Superior temporal gyrus (tissue), 1 donor: Measurements from ENCODE around the gene KCNK15.
"Not testable (repeated sequence)": the region's sequence is repeated elsewhere in the genome, so short reads cannot be mapped to it uniquely, and the experiment has no call there.

Experiments
- DNase-seq: peaks from one replicate; pipeline ENCODE4 v3.0.0-alpha.2; 2016; ENCODE audit errors: extremely low spot score

Gene KCNK15

DNA sequence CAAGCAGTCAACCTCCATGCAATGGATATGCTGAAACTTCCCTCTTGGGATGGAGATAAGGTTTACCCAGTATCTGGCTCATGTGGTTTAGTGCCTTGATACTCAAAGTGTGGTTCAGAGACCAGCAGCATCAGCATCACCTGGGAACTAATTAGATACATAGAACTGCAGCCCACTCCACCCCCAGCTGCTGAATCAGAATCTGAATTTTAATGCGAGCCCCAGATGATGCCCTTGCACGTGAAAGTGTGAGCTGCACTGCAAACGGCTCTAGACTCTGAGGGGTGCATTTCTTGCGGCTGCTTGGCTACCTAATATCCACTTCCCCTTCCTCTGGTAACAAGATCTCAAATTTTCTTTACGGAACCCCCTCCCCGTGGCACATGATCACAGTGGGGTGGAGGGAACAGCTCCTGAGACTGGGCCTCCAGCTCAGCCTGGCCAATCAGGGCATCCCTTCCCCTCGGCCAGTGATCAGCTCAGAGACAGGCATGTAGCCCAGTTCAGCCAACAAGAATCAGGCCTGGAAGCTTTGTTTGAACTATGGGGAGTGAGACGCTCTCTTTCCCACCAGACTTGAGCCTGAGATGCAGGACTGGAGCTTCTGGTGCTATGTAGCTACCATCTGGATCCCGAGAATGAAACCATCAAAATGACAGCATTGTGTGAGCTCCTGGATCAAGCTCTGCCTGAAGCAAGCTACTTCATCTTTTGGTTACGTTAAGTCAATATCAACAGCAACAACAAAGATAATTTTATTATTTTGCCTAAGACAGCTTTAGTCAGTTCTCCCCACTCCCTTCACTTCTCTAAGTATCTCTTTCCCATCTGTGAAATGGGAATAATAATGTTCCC is 12.8 kb downstream of the KCNK15 start:
- no peak for DNase-seq

DNA sequence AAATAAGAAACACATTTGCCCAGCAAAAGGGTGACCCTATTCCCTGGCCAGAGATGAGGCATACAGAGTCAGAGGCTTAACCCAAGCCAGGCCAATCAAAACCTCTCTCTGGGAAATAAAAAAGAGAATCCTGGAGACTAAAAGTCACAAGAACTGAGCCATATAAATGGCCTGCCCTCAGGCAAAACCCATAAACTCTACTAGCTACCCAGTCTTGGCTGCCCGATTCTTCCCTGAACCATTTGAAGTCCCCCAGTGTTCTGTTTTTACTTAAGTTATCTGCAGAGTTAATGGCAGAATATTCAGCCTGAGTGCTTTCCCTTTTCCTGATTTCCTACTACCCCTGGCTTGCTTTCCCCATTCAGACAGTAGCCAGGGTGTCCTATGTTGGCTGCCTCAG is 13.9 kb downstream of the KCNK15 start:
- no peak for DNase-seq

DNA sequence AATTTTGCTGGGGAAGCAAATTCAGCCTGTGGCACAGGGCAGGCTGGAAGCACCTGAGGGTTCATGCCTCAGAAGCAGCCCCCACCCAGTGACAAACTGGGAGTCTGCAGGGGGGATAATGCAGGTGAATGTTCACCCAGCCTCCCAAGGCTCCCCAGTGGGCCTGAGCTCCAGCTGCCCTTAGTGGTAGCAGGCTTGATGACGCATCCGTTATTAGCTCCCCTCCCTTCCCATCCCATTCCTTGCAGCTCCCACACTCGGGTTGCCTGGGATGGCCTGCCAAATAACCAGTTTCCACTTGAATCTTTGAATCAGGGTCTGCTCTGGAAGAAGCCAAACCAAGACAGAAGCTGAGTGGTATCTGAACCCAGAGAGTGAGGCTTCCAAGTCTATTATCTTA is 15.8 kb downstream of the KCNK15 start:
- DNase-seq: no peak

DNA sequence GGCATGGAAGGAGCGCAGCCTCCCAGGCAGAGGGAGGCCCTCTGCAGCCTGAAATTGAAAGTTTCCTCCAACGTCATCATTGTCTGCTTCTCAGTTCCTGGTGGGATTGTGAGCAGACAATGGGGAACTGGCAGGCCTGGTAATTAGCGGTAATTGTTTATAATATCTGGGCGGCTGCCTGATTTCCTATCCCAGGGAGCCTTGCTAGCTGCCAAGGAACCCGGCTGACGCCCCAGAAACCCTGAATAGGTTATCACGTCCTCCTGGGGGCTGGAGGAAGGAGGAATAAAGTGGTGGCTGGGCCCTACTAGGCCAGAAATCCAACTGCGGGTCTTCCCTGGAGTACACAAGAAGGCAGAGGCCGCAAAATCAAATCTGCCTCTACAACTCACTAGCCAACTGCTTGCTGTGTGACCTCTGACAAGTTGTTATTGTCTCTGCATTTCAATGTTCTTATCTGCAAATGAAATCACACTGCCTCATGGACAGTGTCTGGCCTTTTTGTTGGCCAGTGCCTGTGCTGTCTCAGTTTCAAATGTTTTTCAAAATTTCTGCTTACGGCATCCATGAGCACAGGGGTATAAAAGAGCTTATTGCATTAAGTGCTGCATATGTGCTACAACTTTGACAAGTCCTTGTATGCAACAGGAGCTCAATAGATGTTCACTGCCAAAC is 16.9 kb downstream of the KCNK15 start:
- DNase-seq: no peak

DNA sequence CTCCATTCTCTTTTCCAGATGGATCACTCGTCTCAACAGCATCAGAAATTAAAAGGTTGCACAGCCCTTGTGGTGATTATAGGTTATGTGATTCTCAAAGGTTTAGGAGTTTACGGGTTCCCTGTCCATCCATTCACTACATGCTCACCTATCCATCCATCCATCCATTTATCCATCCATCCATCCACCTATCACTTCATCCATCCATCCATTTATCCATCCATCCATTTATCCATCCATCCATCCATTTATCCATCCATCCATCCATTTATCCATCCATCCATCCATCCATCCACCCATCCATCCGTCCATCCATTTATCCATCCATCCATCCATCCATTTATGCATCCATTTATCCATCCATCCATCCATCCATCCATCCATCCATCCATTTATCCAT is 18.1 kb downstream of the KCNK15 start:
- not testable (repeated sequence) for DNase-seq

DNA sequence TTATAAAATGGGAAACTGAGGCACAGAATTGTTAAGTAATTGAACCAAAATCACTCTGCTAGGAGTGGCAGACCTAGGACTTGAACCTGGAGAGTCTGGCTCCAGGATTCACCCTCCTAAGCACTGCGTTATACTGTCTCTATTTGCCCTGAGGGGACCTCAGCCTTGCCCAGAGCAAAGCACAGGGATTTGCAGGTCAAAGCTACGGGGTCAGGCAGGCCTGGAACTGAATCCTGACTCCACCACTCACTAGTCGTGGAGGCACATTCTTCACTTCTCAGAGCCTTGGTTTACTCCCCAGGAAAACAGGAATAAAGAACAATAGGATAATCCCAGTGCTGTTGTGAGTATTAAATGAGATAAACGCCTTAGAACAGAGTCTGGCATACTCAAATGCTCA is 19.4 kb downstream of the KCNK15 start:
- DNase-seq: no peak

DNA sequence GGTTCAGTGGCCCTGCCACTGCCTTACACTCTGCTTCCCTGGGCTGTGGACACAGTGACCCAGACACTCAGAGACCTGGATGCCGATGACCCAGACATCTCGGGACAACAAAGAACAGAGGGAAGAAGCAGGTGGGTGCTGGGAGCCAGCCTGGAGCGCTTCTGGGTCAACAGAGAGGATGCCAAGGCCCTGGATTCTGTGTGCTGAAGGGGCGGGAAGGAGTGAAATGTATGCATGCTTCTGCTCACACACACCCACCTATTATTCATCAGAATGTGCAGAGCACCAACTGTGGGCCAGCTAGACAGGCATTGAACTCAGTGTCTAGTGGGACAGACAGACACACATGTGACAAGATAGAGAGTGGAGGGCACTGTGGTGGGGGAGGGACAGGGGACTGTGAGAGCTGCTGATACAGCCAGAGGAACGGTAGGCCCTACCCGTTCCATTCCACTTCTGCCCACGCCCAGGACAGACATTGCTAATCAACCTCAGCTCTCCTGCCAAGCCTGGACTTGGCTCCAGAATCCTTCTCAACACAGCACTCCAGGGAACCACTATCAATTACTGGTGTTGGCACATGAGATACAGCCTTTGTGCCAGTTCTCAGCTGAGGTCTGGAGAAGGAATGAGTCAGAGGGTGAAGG is 20.2 kb downstream of the KCNK15 start:
- no peak for DNase-seq

DNA sequence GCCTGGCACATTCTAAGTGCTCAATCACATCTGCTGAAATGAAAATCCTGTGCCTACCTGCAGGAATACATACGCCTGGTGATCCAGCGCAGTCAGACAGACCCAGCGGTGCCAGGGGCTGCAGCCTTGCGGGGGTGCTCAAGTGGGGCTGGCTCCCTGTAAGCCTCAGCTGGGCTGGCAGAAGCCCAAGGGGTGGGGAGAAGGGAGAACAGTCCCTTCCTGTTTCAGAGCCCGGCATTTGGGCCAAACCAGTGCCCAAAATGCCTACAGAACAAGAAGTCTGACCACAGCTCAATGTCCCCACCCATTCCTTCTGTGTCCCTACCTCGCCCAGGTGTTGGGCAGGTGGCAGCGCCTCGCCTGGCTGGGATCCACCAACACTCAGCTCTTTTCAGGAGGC is 22.6 kb downstream of the KCNK15 start:
- DNase-seq: no peak

DNA sequence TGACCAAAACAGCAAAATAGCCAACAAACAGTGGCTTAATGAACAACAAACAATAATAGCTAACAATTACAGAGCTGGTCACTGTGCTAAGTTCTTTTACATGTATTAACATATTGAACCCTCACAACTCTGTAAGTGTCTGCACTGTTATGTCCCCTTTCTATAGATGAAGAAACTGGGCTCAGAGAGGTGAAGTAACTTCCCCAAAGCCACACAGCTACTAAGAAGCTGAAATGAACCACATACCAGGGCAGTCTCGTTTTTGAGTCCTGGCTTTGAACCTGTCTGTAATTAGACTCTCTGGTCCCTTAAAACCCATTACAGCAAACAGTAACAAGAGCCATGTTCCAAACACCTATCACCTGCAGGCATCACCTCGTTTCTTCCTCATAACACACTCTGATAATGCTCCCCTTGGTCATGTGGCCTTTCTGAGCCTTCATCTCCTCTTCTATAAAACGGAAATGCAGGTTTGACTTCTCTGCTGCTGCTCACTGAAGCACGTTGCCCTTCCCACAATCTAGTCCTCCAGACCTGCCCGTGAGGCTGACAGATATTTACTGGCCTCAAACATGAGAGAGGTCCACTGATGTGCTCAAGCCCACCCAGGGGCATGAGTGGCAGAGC is 23.3 kb downstream of the KCNK15 start:
- no peak for DNase-seq

DNA sequence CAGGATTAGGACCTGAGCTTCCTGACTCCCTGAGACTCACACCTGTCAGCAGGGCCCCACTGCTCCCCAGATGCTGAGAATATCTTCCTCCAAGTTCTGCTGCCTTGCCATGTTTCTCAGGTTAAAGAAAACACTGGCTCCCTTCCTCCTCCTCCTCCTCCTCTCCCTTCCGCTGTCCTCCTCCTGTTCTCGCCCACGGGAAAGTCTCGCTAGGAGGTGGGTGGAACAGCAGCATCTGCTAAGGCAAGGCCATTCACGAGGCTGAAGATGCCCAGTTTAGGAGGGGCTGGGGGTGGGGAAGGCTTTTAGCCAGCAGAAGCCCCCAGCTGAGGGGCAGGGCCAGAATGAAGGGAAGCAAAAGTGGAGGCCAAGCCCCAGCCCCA is 23.8 kb downstream of the KCNK15 start:
- DNase-seq: no peak

DNA sequence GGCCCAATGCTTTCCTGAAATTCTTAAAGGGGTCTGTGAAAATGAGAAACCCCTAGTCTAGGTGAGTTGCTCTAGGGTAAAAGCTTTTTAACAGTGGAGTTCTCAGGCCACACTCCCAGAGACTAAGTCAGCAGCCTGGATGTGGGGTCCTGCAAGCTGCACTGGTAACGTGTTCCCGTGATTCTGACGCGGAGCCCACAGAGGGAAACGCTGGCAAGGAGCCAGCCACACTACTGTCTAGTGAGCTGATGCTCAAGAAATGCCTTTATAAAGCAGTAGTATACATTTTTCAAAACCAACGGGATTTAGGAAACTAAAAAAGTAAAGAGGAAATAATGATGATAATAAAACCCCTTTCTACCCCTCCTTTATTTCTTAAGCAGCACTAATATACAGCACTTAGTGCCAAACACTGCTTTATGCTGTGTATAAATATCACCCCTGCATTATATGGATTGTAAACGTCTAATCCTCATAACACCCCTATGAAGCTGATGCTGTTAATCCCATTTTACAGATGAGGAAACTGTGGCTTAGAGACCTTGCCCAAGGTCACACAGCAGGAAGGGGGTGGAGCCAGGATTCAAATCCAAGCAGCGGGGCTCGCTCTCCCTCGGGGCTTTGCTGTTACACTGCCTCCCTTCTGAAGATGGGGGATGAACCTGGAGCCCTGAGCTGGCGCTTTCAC is 25.0 kb downstream of the KCNK15 start:
- DNase-seq: no peak

DNA sequence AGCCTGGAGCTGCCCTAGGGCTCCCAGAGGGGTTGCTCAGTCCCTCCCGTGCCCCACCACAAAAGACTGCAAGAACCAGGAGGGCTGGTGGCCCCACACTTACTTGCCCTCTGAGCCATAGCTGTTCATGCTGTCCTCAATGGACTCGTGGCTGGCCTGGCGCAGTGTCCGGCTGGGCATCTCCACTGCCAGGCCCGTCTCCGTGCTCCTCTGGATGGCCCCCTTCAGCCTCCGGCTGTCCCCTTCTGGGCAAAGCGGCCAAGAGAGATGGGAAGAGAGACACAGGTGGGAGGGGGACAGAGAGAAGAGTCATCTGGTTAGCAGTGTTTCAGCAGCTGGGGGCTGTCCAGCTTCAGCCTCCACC is 25.5 kb downstream of the KCNK15 start:
- DNase-seq: no peak

DNA sequence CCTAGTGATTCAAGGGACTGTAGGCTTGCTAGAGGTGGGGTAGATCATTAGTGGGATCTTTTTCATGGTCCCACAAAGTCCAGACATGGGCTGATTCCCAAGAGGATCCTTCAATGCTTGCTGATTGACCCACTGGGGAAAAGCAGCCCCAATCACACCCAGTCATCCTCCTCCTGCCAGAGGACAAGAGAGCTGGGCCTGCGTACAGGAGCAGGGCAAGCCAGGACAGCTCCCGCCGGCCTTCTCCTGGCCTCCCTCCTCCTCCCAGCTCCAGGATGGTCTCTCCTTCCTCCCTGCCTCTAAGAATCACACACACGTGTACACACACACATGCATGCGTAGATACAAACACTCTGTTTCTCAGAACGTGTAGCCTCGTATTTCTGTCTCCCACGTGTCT is 27.0 kb downstream of the KCNK15 start:
- no peak for DNase-seq

DNA sequence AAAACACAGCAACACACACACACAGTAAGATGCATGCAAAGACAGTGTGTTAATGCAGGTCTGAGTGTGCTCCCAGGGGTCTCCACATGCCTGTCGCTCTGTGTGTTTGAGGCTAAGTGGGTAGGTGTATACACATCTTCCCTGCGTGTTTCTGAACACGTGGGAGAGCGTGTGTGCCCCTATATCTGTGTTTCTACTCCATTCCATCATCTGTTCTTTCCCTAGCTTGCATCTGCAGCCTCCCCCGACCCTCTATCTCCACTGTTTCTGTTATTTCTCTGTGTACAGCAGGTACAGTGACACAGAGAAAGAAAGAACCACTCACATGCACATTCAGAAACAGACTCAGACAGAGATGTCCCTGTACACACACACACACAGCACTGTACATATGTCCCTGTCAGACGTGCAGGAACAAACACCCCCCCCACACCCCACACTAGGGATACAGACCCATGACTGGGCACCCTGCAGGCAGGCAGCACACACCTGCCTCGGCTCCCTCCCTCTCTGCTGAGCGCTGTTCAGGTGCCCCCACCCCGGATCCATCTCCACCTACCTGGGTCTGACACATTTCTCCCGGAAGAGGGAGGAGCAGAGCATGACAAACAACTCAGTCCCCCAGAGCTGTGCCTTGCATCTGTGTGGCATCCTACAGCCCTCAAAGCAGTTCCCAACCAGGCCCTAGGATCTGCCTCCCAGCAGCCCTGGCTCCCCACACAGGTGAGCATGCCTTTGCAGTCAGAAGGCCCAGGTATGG is 27.6 kb downstream of the KCNK15 start:
- DNase-seq: no peak

DNA sequence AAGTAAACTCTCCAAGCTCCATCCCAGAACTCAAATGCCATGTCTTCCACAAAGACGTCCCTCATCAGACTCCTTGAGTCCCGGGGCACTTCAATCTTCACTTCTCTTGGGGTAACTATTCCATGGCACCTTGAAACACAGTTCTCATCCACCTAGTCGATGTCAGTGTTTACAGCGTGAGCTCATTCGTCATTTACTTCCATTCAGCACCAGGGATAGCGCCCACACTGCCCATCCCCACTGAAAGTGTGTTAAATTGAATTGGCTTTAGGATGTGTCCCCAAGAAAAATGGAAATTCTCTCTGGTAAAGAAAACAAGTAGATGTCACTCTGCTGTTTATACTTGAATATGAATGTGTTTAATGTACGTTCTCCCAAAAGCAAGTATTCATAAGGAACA is 31.3 kb downstream of the KCNK15 start:
- no peak for DNase-seq

DNA sequence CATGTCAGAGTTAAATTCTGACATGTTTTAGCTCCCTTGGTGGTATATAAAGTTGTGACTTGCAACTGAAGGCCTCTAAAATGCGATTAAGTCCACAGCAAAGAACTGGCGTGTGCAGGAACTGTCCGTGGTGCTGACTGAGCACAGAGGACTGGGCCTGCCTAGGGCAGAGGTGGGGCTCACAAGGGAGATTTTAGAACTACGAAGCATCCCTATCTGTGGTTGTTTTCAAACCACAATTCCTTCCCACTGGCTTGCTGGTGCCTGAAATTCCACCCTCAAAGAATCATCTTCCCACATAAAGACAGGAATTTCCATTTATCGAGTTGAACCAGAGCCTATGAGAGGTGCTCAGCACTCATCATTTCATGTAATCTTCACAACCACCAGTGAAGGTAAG is 34.6 kb downstream of the KCNK15 start:
- DNase-seq: no peak

DNA sequence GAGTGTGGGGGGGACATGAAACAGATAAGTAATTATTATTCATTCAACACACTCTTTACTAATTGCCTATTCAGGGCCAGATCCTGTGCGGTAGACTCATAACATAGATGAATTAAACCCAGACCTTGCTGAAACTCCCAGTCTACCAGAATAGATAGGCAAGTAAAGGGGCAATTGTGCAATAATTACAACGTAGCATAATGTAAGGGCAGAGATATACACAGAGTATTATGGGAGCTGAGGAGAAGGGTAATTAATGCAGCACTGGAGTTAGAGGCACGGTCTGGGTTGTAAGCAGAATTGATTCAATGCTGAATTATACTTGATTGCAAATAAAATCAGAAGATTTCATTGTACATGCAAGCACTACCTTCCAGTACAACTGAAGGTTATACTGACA is 35.5 kb downstream of the KCNK15 start:
- DNase-seq: no peak

DNA sequence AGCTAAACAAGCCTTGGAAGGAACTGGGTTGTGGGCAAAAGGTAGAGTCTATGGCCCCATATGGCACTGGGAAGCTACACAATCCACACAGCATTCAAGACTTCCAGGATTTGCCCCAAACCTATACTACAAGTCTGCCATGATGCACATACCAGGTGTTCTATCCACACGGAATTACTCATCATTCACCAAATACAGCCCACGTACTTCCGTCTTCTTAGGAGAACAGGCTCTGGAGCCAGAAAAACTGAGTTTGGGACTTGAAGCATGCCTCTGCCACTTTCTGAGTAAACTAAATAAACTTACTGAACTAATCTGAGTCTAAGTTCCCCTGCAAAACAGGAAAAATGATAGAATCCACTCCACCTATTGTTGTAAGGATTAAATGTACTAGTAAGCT is 36.1 kb downstream of the KCNK15 start:
- DNase-seq: peak; percentile 30

DNA sequence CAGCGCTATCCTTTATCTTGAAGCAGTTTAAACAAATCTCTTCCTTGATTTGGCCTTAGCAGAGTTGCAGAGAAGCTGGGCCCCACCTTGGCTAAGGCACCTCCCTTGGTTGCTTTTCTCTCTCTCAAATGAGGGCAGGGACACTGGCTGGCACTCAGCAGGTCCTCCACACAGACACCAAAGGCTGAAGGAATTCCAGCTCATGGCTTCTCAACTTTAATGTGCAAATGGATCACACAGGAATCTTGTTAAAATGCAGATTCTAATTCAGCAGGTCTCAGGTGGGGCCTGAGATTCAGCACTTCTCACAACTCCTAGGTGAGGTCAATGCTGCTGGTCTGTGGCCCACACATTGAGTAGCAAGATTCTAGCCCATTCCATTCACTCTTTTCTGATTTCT is 39.0 kb downstream of the KCNK15 start:
- DNase-seq: no peak

DNA sequence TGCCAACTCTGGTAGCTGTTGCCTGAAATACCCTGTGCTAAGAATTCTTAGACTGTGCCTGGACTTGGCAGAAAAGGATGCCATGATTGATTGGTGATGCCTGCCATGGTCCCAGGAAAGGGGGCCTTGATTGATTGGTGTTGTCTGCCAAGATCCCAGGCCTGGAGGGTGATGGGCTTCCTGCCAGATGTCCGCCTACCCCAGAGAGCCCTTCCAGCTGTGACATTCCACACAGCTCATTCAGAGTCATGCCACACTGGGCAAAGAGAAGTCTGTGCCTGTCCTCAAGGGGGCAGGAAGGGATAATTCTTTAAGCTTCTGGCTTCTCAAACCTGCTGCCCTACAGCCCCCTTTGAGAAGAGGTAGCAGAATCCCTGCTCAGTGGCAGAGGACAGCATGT is 40.1 kb downstream of the KCNK15 start:
- DNase-seq: no peak

DNA sequence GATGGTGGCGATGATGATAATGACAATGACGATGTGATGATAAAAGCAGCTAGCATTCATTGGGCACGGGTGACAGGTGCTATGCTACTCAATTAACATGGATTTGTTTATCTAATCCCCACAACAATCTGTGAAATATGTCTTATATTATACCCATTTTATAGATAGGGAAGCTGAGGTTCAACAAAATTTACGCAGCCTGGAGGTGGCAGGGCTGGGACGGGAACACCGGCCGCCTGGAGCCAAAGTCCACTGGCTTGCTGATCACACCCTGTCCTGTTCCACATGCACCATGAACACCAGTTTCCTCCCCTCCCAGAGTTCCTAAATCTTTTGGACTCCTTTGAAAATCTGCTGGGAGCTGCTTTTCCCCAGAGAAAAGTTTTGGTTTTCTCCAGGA is 41.6 kb downstream of the KCNK15 start:
- DNase-seq: no peak
